PC-3 (cell line): ENCODE measurements around the gene KSR2.

ENCODE experiments used
- CTCF ChIP-seq: fragments of 300-600 bp; sonication (generic); conservative IDR thresholded peaks from 2 replicates; pipeline ENCODE4 v1.5.1; 2017; ENCODE audit warnings: antibody characterized with exemption, low read depth, mild to moderate bottlenecking, low read length
- EZH2 ChIP-seq: fragments of 300-600 bp; sonication (generic); IDR thresholded peaks from one replicate; pipeline ENCODE4 v1.6.1; 2017; ENCODE audit warnings: antibody characterized with exemption, mild to moderate bottlenecking, low read length; ENCODE audit not compliant: unreplicated experiment
- EZH2phosphoT487 ChIP-seq: fragments of 300-600 bp; sonication (generic); IDR thresholded peaks from 2 replicates; pipeline ENCODE4 v1.6.1; 2018; ENCODE audit warnings: mild to moderate bottlenecking, antibody characterized with exemption, low read length, borderline replicate concordance

- TF ChIP-seq CTCF (no peak; the same call in 1 of the 2 replicates), EZH2 (no peak), EZH2phosphoT487 (no peak)
Measured at GRCh38 chr12:117882181-117882580, 86.6 kb downstream of the KSR2 start.
